Osteoblast (primary cell): ENCODE data around the gene RAD50. TPM values are rescaled to one million over a fixed set of nuclear protein-coding genes. Genes with fewer than 3 reads are reported as not detected.

Experiments used
- DNase-seq: peaks from one replicate; pipeline ENCODE4 v3.0.0; 2011; ENCODE audit warnings: low spot score, mixed read lengths; ENCODE audit not compliant: insufficient read length; ENCODE audit errors: missing footprints
- H2AFZ ChIP-seq: 2 replicates; pipeline ENCODE4 v1.6.0; 2011; ENCODE audit warnings: mild to moderate bottlenecking, low read length
- H3K27ac ChIP-seq: 2 replicates; pipeline ENCODE4 v1.5.1; 2011; ENCODE audit warnings: mild to moderate bottlenecking, low read depth, low read length, moderate library complexity
- H3K27me3 ChIP-seq: 2 replicates; pipeline ENCODE4 v1.6.0; 2012; ENCODE audit warnings: mild to moderate bottlenecking, control low read depth, inconsistent platforms, low read length, moderate library complexity; ENCODE audit not compliant: insufficient read depth
- H3K36me3 ChIP-seq: 2 replicates; pipeline ENCODE4 v1.5.1; 2011; ENCODE audit warnings: mild to moderate bottlenecking, low read length, control low read depth, moderate library complexity; ENCODE audit not compliant: insufficient read depth
- H3K4me1 ChIP-seq: 2 replicates; pipeline ENCODE4 v1.5.1; 2011; ENCODE audit warnings: mild to moderate bottlenecking, low read length, control low read depth, moderate library complexity; ENCODE audit not compliant: insufficient read depth
- H3K4me2 ChIP-seq: 2 replicates; pipeline ENCODE4 v1.6.0; 2011; ENCODE audit warnings: mild to moderate bottlenecking, low read length; ENCODE audit not compliant: insufficient read depth
- H3K4me3 ChIP-seq: fragments of 200-600 bp; sonication (generic); 3 replicates; pipeline ENCODE4 v1.5.1; 2012; ENCODE audit warnings: mild to moderate bottlenecking, low read length, inconsistent platforms; ENCODE audit not compliant: insufficient read depth
- H3K79me2 ChIP-seq: 2 replicates; pipeline ENCODE4 v1.6.0; 2012; ENCODE audit warnings: mild to moderate bottlenecking, low read length, control low read depth, inconsistent platforms; ENCODE audit not compliant: insufficient read depth
- H3K9me3 ChIP-seq: 2 replicates; pipeline ENCODE4 v1.5.1; 2011; ENCODE audit warnings: low read depth, low read length, control low read depth
- H4K20me1 ChIP-seq: 2 replicates; pipeline ENCODE4 v1.6.0; 2012; ENCODE audit warnings: mild to moderate bottlenecking, low read length, control low read depth; ENCODE audit not compliant: insufficient read depth
- total RNA-seq: library from RNA; depleted of rRNA; stranded (reverse); fragments of >200 nt; gene quantifications from 2 replicates; pipeline ENCODE4 v1.2.3, GENCODE V29; 2012
- TF ChIP-seq, protein P1 (sequence below): IDR thresholded peaks from 2 replicates; pipeline ENCODE4 v1.5.1; 2011; ENCODE audit warnings: mild to moderate bottlenecking, low read depth, low read length, moderate library complexity; ENCODE audit errors: extremely low read depth

RAD50 gene
- total RNA-seq, 1 donor: 39.4 TPM

DNA sequence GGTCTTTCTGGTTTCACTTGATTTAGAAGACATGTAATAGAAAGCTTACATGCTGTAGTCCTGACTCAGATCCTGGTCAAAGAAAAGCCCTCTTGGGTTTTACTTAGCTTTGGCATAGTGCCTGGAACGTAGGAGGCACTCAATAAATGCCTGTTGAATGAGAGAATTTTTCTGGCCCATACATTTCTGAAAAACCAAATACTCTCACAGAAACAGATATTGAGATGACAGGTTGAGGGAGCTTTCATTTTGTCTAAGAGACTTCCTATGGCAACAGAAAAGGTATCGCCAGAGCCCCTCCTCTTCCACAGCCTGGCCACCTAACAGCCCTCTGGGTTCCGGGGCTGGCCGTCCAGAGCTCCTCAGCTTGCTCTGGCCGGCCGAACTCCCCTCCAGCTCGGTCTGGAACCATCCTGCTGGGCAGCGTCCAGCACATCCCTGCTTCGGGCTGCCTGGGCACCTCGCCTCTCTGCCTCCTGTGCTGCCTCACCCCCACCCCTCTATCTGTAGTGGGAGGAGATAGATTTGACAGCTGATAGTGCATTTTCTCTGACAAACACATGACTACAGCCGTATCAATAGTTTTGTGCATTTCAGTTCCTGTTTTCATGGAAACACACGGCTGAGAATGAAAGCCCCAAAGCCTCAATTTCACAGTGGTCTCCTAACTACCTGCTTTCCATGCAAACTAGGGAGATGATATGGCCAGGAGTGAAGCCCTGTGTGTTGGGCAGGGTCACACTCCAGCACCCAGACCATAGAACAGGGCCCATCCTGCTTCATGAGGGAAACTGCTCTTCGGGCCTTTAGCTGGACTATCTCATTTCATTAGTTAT is 118.1 kb downstream of the RAD50 start:
- H3K27ac ChIP-seq: peak overlapping the region; percentile 90
- H3K4me2 ChIP-seq: peak overlapping the region; percentile 86
- H3K36me3 ChIP-seq: no peaks in the 10 kb centered on the region
- TF ChIP-seq, protein P1, sequence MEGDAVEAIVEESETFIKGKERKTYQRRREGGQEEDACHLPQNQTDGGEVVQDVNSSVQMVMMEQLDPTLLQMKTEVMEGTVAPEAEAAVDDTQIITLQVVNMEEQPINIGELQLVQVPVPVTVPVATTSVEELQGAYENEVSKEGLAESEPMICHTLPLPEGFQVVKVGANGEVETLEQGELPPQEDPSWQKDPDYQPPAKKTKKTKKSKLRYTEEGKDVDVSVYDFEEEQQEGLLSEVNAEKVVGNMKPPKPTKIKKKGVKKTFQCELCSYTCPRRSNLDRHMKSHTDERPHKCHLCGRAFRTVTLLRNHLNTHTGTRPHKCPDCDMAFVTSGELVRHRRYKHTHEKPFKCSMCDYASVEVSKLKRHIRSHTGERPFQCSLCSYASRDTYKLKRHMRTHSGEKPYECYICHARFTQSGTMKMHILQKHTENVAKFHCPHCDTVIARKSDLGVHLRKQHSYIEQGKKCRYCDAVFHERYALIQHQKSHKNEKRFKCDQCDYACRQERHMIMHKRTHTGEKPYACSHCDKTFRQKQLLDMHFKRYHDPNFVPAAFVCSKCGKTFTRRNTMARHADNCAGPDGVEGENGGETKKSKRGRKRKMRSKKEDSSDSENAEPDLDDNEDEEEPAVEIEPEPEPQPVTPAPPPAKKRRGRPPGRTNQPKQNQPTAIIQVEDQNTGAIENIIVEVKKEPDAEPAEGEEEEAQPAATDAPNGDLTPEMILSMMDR: no peak
- H3K4me1 ChIP-seq: peaks cover 35% of the 10 kb centered on the region
- H4K20me1 ChIP-seq: no peaks in the 10 kb centered on the region
- no peaks in the 10 kb centered on the region for H3K79me2 ChIP-seq
- H3K4me3 ChIP-seq: peak overlapping the region; percentile 69
- H2AFZ ChIP-seq: peak overlapping the region; percentile 83
- H3K9me3 ChIP-seq: no peaks in the 10 kb centered on the region
- peak; percentile 98 for DNase-seq
- no peaks in the 10 kb centered on the region for H3K27me3 ChIP-seq

DNA sequence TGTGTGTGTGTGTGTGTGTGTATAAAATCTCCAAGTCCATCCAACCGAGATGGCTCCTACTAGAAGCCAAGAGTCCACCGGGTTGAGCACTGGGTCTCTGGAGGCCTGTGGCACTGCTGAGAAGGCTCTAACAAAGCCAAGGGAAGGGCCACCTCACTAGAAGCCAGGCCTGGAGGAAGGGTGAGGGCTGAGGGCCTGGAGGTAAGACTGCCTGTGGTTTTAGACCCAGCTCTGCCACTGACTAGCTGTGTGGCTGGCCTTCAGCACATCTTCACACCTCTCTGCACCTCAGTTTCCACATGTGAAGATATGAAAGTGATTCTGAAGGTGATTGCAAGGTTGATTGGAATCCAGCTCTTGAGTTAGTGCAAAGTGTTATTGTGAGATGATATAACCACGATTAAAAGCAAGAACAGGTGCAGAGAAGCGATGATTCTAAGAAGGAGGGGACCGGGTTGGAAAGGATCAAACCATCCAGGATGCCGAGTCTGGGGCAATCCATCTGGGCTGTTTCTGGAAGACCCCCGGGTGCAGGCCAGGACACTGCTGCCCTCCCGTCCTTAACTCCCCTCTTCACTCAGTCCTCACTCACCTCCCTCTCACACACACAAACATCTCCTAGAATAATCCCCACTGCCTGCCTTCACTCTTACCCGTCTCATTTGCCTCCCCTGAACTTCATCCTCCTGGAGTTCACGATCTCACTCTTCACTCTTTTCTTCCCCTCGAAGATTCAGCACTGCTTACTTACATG is 119.3 kb downstream of the RAD50 start:
- H3K4me2 ChIP-seq: no peak overlapping the region
- peaks cover 35% of the 10 kb centered on the region for H3K4me1 ChIP-seq
- TF ChIP-seq, protein P1: no peak
- no peak for DNase-seq
- H2AFZ ChIP-seq: no peak overlapping the region
- no peaks in the 10 kb centered on the region for H3K9me3 ChIP-seq
- H4K20me1 ChIP-seq: no peaks in the 10 kb centered on the region
- no peaks in the 10 kb centered on the region for H3K36me3 ChIP-seq
- no peak overlapping the region for H3K27ac ChIP-seq
- H3K79me2 ChIP-seq: no peaks in the 10 kb centered on the region
- H3K27me3 ChIP-seq: no peaks in the 10 kb centered on the region
- no peak overlapping the region for H3K4me3 ChIP-seq

GRCh38 chr5:132677191-132677590 is 120.4 kb downstream of the RAD50 start:
- Histone ChIP-seq H3K4me1 (peaks cover 35% of the 10 kb centered on the region), H3K4me2 (peak overlapping the region; percentile 31), H3K36me3 (no peaks in the 10 kb centered on the region), H3K9me3 (no peaks in the 10 kb centered on the region), H3K79me2 (no peaks in the 10 kb centered on the region), H3K27ac (peak overlapping the region; percentile 11), H4K20me1 (no peaks in the 10 kb centered on the region), H3K4me3 (no peak overlapping the region), H2AFZ (no peak overlapping the region), H3K27me3 (no peaks in the 10 kb centered on the region)
- TF ChIP-seq, protein P1: peak; percentile 58
- peak; percentile 97 for DNase-seq
